ENCODE data around the gene ARL6IP1.
"Not testable (repeated sequence)": the region's sequence is repeated elsewhere in the genome, so short reads cannot be mapped to it uniquely, and the experiment has no call there.

Gene ARL6IP1

GRCh38 chr16:18759598-18760520 lies 41.5 kb downstream of the ARL6IP1 start:
- not testable (repeated sequence) for DNase-seq (ENCODE audit: low spot score)

- not testable (repeated sequence) for DNase-seq (ENCODE audit: low spot score)
These were observed 43.2 kb downstream of the ARL6IP1 start for GRCh38 chr16:18757960-18758660.

GRCh38 chr16:18756639-18757038 lies 44.7 kb downstream of the ARL6IP1 start:
- DNase-seq (ENCODE audit: low spot score) = not testable (repeated sequence)

- not testable (repeated sequence) for DNase-seq (ENCODE audit: low spot score)
These were observed 58.5 kb downstream of the ARL6IP1 start for GRCh38 chr16:18742870-18743269.

Measured in SW480 (cell line).